SK-MEL-5 (cell line): ENCODE measurements around the gene OSBPL1A. TPM values are rescaled to one million over a fixed set of nuclear protein-coding genes. Genes with fewer than 3 reads are reported as not detected.

Experiments used
- DNase-seq: peaks from one replicate; pipeline ENCODE4 v3.0.0-alpha.2; 2016; ENCODE audit warnings: low read depth, low spot score
- in situ Hi-C: cut with HindIII; loops from 2 replicates; pipeline ENCODE4 v1.10.0; 2016; ENCODE audit warnings: low sequenced_read_pairs, high pct_unique_total_duplicates, low pct_unique_long_range_greater_than_20kb
- polyA plus RNA-seq, 2 experiments: library from polyadenylated mRNA; depleted of rRNA; stranded (reverse); fragments of >200 nt; gene quantifications; 2 replicates each; pipeline ENCODE4 v1.2.3, GENCODE V29; 2015
- total RNA-seq: library from RNA; depleted of rRNA; stranded (reverse); fragments of >200 nt; shearing (Covaris generic); gene quantifications from 2 replicates; pipeline ENCODE4 v1.2.3, GENCODE V29; 2014; rRNA removed

The OSBPL1A gene
- 84.6 and 84.7 TPM in 2 replicates for total RNA-seq
- polyA plus RNA-seq (2015; cell fraction: cytosol; rRNA removed), result 46.3 and 67.9 TPM in 2 replicates
- 103 and 115 TPM in 2 replicates for polyA plus RNA-seq (2015; cell fraction: nucleus; rRNA removed)

DNA sequence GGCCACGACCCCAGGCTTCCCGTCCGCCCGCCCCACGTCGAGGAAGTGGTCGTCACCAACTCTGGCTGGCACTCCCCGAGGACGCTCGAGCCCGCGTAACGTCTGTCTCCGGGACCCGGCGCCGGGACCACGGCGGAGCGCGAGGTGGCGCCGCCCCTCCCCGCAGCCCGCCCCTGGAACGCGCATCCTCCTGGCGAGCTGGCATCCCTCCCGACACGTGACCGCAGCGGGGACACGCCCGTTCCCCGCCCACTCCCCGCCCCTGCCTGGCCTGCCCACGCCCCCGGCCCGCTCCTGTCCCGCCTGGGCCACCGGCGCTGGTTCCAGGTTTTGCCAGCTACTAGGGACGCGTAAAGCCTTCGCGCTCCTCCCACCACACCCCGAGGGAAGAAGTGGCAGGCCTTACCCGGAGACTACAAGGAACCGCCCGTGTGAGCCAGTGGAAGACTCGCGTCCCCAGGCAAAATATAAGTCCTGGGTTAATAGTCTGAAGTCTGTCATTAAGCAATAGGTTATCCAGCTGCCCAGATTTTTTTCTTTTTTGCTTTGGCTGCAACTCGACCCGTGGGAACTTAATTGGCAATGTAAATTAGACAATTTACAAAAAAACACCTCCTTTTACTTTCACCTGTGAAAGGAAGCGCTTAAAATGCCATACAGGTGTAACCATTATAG lies at the start of gene OSBPL1A:
Gene OSBPL1A (minus strand): TSS at position 131 of the 675 bp plus-strand sequence. CDS start 20,291 bp downstream, outside the sequence.
- DNase-seq, result peak; percentile 95
- in situ Hi-C loops, result no loop called here

DNA sequence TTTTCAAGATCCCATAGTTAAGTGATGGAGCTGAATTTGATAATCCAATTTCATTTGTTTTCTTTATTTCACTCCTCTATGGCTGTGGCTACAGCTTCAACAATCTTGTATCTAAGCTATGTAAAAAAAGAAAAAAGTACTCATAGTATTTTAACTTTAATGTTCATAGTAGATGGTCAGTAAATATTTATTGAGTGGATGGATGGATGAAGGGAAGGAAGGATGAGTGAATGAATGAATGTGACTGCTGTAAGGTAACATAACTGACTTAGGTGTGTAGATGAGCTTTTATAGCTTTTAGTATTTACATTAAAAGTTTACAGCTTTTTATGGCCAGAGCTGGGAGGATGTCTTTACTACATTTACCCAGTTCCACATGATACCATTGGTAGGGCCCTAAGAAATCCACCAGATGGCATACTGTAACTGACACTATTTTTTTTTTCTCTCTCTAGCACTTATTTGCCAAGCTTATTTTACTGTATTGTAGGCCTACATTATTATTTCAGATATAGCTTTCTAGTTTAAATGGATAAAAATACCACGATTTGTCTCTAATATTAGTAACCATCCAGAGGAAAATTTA lies 49.4 kb upstream of the OSBPL1A start:
- in situ Hi-C loops, result no loop called here
- DNase-seq, result peak; percentile 39

DNA sequence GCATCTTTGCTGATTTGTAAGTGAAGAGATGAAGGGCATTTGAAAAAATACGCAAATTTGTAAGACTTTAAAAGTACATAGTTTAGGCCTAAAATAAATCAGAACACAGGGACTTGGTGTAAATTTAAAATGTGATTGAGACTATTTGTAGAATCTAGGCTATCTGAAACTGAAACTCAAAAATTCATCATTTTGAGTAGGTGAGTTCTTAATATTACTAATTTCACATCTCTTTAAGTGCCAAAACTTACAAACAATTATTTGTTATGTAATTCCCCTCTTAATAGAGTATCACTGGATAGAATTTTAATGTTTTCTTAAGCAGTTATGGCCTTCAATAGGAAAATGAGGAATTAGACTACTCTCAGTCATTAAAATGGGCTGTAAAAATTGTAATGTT lies 48.8 kb upstream of the OSBPL1A start:
- in situ Hi-C loops, result no loop called here
- no peak for DNase-seq

DNA sequence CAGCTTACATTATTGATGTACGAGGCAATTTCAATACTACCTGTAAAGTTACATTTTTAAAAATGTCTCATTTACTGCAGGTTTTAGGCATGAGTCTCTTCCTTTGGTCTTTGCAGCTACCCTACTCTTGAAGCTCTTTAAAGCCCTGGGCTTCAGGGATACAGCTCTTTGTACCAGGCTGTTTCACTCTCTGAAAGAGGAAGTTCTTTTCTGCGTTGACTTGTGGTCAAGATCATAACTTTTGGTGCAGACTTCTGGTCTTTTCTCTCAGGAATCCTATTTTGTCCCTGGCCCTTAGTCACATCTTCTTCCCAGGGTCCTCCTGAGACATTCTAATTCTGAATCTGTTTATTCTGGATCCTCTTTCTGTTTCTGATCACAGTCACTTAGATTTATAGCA lies 46.2 kb upstream of the OSBPL1A start:
- in situ Hi-C loops, result no loop called here
- DNase-seq, result no peak

DNA sequence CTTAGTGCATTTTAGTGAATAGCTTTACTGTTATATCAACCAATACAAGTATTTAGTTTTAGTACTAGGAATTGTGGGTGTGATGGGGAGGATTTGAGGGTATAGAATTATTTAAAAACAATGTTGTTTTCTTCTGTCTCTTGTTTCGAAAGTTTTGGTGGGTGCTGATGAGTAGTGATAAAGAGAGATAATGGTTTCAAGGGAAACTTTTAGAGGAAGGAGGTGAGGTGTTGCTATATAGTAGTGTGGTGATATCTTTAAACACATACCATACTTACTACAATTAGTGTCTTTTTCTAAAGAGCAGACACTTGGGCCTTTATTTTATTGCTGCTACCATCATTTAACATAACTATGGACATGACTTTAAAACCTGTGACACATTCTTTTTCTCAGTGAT lies 39.3 kb upstream of the OSBPL1A start:
- in situ Hi-C loops, result no loop called here

DNA sequence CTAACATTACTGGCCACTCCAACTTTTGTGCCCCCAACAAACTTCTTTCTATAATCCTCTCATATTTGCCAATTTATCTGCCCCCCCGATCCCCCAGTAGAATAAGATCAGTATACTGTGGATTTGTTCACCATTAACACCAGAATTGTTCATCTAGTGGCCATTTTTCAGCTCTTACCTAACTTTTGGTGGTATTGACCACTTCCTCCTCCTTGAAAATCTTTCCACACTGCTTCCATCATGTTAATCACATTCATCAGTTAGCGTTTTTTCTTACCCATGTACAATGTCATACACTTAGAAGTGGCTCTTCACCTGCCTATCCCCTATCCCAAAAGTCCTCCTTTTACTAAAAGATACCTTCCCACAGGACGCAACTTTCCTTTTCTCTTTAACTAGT lies 35.0 kb upstream of the OSBPL1A start:
- no peak for DNase-seq
- in situ Hi-C loops, result no loop called here

More for the DNA sequence above, 39.3 kb upstream of the OSBPL1A start:
- no peak for DNase-seq

DNA sequence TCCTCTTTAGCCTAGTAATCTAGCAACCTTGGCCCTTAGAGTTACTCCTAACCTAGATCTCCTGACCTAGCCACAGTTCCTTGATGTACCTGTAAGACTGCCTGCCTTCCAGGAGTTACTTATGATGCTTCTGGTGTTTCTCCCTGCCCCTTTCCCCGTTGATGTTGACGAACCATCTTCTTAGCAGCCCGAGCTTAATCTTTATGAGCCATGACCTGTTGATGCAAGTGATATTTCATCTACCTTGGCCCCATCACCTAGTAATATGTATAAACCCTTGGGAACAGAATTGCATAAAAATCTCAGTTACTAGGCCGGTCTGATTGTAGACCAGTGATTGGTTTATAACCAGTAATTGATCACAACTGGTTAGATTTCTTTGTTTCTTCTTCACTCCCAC lies 31.6 kb upstream of the OSBPL1A start:
- in situ Hi-C loops, result no loop called here
- DNase-seq, result no peak

DNA sequence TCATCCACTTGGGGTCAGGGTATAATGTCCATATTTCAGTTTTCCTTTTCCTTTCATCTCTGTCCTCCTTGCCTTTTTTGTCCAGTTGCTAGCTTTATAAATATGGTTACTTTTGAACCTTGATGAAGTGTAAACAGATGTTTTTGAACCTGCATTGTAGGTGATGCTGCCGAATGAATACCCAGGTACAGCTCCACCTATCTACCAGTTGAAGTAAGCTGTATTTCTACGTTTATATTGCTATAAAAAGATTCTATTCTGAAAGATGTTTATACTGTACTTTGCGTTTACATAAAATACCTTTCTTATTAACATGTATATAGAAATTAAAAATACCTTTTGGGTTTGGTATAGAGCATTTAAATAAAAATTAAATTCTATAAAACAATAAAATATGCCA lies 31.1 kb upstream of the OSBPL1A start:
- in situ Hi-C loops, result no loop called here
- no peak for DNase-seq

DNA sequence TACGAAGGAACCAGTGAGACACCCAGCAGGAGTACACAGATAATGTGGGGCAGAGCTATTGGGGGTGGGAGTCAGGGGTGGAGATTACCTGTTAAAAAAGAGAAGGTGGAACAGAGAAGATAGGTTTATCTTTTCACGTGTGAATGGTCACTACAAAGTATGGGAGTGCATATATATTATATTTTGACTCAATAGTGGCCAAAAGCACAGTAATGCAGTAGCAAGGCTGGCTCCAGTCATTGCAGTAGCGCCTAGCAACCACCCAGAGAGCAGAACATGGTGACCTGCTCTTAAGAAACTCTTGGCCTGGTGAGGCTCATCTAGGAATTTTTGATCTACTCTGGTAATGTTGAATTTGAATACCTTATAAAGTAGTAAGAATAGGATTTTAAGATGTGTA lies 29.9 kb upstream of the OSBPL1A start:
- in situ Hi-C loops, result no loop called here
- peak; percentile 22 for DNase-seq

DNA sequence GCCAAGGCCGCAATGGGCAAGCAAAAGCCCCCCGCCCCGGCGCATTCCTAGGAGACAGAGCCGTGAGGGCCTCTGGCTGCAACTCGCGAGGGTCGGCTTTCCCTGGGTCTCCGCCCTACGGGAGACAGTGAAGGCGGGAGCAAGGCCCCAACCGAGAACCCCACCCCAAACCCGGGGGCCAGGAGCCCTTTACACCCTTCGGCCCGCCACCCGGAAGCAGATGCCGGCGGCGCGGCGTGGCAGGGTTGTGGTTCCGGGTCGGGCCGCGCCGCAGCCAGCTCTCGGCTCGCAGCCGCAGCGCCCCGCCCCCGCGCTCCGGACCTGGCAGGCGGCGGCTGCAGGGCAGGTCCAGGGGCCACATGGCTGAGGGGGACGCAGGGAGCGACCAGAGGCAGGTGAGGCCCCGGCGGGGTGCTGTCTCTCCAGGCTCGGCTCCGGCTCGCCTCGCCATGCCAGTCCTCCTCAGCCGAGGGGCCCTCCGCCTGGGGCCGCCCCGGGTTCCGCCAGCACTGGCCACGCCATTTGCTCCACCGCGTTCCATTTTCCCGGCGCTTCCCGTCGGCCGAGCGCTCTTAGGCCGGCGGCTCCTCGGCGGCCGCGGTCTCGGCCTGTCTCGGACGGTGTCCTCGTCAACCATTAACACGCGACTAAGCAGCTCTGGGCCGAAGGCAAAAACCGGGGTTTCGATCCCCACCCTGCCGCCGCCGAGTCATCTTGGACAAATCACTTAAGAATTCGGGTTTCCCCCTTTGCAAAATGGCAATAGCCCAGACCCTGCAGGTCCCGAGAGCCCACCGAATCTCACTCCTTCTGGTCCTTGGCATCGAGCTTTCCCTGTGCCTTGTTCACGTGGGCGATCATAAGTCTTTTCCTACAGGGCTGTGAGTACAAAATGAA lies 29.0 kb upstream of the OSBPL1A start, which contains the start of gene IMPACT:
Gene IMPACT (plus strand): TSS at position 273 of the 897 bp plus-strand sequence. CDS start 87 bp downstream, at position 360.
- DNase-seq, result peak; percentile 77
- in situ Hi-C loops, result no loop called here

DNA sequence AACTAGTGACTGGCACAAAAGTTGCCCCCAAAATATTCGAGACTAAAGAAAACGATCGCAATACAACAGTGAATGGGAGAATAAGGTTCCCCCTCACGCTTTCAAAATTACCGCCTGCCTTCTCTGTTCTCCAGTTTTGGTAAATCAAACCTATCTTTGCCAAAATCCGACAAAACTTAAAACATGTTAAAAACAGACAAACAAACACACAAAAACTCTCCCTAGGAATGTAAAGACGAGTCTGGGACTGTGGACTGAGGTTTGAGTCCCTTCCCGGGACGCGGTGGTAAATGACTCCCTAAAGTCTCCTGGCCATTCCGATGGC lies 28.4 kb upstream of the OSBPL1A start:
- DNase-seq, result no peak
- in situ Hi-C loops, result no loop called here

DNA sequence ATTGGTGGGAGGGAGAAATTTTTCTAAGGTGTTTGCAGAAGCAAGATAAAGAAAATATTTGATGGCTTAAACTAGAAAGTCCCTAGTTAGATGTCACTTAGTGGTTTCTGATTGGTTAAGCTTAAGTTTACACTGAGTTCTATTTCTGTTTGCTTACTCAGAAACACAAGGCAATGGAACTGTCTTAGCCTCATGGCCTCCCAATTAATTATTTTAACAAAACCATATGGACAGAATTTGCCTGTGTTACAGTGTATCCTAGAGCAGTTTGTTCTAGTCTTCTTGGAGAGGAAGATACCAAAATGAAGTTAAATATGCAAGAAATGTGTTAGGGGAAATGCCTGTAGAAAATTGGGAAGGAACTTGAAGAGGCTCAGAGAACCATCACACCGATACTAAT lies 24.2 kb upstream of the OSBPL1A start:
- DNase-seq, result no peak
- in situ Hi-C loops, result no loop called here

DNA sequence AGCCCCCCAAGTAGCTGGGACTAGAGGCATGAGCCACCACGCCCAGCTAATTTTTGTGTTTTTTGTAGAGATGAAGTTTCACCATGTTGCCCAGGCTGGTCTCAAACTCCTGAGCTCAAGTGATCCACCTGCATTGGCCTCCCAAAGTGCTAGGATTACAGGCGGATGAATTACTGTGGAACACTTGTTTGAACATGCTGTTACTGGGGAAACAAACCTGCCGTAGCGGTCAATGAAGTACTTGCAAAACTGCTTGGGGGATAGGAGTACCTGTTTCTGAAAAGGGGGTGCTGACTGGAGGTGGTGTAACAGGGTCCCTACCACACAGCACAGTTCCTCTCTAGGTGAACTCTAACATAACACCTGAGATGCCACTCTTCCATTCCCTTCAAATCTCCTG lies 22.9 kb upstream of the OSBPL1A start:
- in situ Hi-C loops, result no loop called here
- DNase-seq, result no peak

DNA sequence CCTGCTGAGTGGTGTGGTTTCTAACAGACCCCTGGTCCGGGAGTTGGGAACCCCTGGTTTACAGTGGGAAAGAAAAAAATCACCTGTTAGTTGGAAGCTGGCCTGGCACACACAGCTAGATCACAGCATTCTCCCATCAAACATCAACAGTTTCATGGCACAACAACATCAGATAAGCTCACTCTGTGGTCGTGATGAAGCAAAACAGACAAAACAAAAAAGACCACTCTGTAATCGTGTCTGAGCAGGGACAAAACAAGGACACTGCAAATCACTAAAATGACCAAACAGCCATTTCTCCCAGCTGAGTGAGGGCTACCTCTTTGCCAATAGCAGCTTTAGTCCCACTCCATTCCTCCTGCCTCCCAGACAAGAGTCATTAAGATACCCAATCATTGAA lies 19.9 kb upstream of the OSBPL1A start:
- in situ Hi-C loops, result no loop called here

DNA sequence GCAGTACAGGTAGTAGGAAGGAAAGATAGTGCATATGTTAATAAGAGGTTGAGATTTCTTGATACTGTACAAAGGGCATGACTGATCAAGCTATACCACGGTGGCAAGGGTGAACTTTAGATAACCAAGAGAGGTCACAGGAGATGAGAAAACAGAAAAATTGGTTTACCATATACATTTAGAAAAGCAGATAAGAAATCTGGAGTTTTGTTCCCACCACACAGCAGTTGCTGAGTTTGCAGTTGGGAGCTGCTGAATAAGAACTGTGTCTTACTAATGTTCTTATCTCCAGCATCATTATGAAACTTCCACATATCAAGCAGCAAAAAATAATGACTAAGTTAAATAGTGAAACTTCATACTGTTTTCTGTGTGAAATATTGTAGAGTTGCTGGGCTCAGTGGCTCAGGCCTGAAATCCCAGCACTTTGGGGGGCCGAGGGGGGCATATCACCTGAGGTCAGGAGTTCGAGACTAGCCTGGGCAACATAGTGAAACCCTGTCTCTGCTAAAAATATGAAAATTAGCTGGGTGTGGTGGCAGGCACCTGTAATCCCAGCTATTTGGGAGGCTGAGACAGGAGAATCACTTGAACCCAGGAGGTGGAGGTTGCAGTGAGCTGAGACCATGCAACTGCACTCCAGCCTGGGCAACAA lies 16.9 kb upstream of the OSBPL1A start:
- in situ Hi-C loops, result no loop called here
- no peak for DNase-seq

More for the DNA sequence above, 19.9 kb upstream of the OSBPL1A start:
- DNase-seq, result no peak

DNA sequence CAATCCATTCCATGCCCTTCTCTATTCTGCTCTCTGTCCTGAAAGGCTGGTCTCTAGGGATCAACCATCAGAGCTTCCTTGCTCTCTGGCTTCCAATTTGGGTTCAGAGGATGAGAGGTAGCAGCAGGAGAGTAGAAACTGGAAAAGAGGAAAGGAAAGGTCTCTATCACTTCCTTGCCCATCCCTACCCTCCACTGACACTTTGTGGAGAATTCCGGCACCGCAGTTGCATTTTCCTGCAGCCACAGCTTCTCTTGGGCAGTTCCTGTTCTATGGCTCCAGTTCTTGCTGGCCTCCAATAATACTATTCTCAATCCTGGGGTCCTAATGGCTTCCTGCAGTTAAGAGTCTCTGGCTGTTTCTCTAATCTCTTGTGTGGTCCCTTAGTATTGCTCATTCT lies 15.5 kb upstream of the OSBPL1A start:
- peak; percentile 67 for DNase-seq
- in situ Hi-C loops, result no loop called here

DNA sequence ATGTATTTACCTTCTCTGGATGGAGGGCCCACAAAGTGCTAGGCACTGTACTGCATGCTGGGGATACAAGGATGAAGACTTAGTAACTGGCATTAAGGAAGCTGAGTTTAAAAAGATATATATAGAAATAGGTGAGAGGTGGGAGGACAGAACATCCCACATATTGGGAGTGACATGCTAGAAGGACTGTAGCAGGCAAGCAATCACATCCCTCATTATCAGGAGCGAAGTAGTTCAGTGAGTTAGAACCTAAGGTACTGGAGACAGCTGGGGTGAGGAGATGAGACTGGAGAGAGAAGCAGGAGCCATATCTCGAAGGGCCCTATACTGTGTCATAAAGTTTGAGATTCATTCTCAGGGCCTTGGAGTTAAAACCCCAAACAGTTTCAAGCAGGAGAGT lies 10.9 kb upstream of the OSBPL1A start:
- in situ Hi-C loops, result no loop called here
- DNase-seq, result no peak

DNA sequence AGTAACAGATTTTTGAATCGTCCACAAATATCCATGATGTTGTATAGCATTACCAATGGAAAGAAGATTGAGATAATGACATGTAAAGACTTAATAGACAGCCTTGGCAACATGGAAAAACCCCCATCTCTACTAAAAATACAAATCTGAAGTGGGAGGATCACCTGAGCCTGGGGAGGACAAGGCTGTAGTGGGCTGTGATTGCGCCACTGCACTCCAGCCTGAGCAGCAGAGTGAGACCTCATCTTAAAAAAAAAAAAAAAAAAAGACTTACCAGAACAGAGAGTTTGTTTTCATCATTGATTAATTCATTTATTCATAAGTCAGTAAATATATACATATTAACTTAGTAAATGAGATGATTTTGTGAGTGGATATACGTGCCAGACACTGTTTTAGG lies 7.0 kb upstream of the OSBPL1A start:
- in situ Hi-C loops, result no loop called here
- no peak for DNase-seq
